HEK293T (cell line): ENCODE measurements around the gene EHBP1.
"Not testable (repeated sequence)": the region's sequence is repeated elsewhere in the genome, so short reads cannot be mapped to it uniquely, and the experiment has no call there.

Source experiments
- CTCF ChIA-PET: fragments of 350-600 bp; formaldehyde crosslinking; extraction: SDS; loops from one replicate; lab custom pipeline; 2021; ENCODE audit warnings: antibody characterized with exemption, inconsistent platforms; lab: Yijun Ruan, JAX
- POLR2A ChIA-PET: fragments of 350-600 bp; formaldehyde crosslinking; extraction: SDS; loops from one replicate; lab custom pipeline; 2020; ENCODE audit warnings: antibody characterized with exemption, inconsistent platforms; lab: Yijun Ruan, JAX
- DNase-seq: peaks from one replicate; pipeline ENCODE4 v3.0.0; 2012; ENCODE audit warnings: mixed read lengths; ENCODE audit errors: extremely low spot score
- ARNT ChIP-seq: fragments of 450-650 bp; IDR thresholded peaks from 2 replicates; pipeline ENCODE4 v1.6.1; 2017; ENCODE audit warnings: mild to moderate bottlenecking
- BHLHE40 ChIP-seq: fragments of 450-650 bp; IDR thresholded peaks from 2 replicates; pipeline ENCODE4 v1.6.1; 2016; ENCODE audit warnings: mild to moderate bottlenecking, moderate library complexity, borderline replicate concordance
- CTBP1 ChIP-seq: fragments of 450-650 bp; IDR thresholded peaks from 2 replicates; pipeline ENCODE4 v1.6.1; 2016; ENCODE audit warnings: borderline replicate concordance
- ELF4 ChIP-seq: fragments of 450-650 bp; IDR thresholded peaks from 2 replicates; pipeline ENCODE4 v1.6.1; 2017; ENCODE audit warnings: antibody characterized with exemption
- FOXA1 ChIP-seq: fragments of 450-650 bp; IDR thresholded peaks from 2 replicates; pipeline ENCODE4 v1.6.1; 2016; ENCODE audit warnings: mild to moderate bottlenecking
- FOXK2 ChIP-seq: fragments of 450-650 bp; IDR thresholded peaks from 2 replicates; pipeline ENCODE4 v1.6.1; 2016; ENCODE audit warnings: mild to moderate bottlenecking
- FOXM1 ChIP-seq: fragments of 450-650 bp; IDR thresholded peaks from 2 replicates; pipeline ENCODE4 v1.6.1; 2017; ENCODE audit warnings: mild to moderate bottlenecking, borderline replicate concordance
- HDGF ChIP-seq: fragments of 450-650 bp; IDR thresholded peaks from 2 replicates; pipeline ENCODE4 v1.6.1; 2017; ENCODE audit warnings: antibody characterized with exemption, borderline replicate concordance
- L3MBTL2 ChIP-seq: fragments of 450-650 bp; conservative IDR thresholded peaks from 2 replicates; pipeline ENCODE4 v1.6.1; 2016; ENCODE audit warnings: mild to moderate bottlenecking
- LEF1 ChIP-seq: fragments of 450-650 bp; IDR thresholded peaks from 2 replicates; pipeline ENCODE4 v1.6.1; 2017; ENCODE audit warnings: mild to moderate bottlenecking, borderline replicate concordance
- NFRKB ChIP-seq: fragments of 450-650 bp; IDR thresholded peaks from 2 replicates; pipeline ENCODE4 v1.6.1; 2016; ENCODE audit warnings: mild to moderate bottlenecking, moderate library complexity
- SP1 ChIP-seq: fragments of 450-650 bp; IDR thresholded peaks from 2 replicates; pipeline ENCODE4 v1.6.1; 2017
- SUZ12 ChIP-seq: fragments of 450-650 bp; IDR thresholded peaks from 2 replicates; pipeline ENCODE4 v1.6.1; 2016; ENCODE audit warnings: mild to moderate bottlenecking
- TARDBP ChIP-seq: fragments of 450-650 bp; IDR thresholded peaks from 2 replicates; pipeline ENCODE4 v1.6.1; 2016
- ZNF384 ChIP-seq: fragments of 450-650 bp; IDR thresholded peaks from 2 replicates; pipeline ENCODE4 v1.6.1; 2016
- TF ChIP-seq, protein P1 (sequence below): fragments of 450-650 bp; IDR thresholded peaks from 2 replicates; pipeline ENCODE4 v1.6.1; 2016

EHBP1 gene

GRCh38 chr2:62706721-62707521 lies 1.4 kb downstream of the EHBP1 start:
- no peak for DNase-seq
- TF ChIP-seq ELF4, result no peak
- POLR2A ChIA-PET, result no interaction called here
- CTCF ChIA-PET, result interaction anchor here (0.5 kb wide), 1 partner anchor 188 kb away, joined by 3 read pairs; no protein-coding TSS in a partner anchor

DNA sequence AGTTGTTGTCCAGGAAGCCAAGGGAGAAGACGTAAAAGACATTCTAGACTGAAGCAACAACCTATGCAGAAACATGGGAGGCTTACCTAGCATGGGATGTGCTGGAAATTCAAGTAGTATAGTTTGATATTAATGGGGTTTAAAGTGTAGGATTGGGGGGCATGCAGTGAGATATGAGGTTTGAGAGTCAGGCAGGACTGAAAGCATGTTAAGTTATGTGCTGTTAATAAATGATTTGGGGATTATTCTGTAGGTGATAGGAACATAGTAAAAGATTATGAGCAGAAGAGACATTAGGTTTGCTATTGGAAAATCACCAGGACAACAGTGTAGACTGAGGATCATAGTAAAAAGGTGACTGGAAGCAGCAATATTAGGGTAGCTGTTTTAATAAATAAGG lies 3.2 kb downstream of the EHBP1 start:
- ChIA-PET CTCF (no interaction called here), POLR2A (no interaction called here)
- DNase-seq, result no peak
- TF ChIP-seq L3MBTL2 (no peak), NFRKB (no peak), SUZ12 (no peak), SP1 (no peak), HDGF (no peak), FOXK2 (no peak), CTBP1 (no peak), ELF4 (no peak), FOXM1 (no peak), ZNF384 (no peak), TARDBP (no peak), BHLHE40 (no peak), LEF1 (no peak), ARNT (no peak), FOXA1 (no peak)
- TF ChIP-seq, protein P1, sequence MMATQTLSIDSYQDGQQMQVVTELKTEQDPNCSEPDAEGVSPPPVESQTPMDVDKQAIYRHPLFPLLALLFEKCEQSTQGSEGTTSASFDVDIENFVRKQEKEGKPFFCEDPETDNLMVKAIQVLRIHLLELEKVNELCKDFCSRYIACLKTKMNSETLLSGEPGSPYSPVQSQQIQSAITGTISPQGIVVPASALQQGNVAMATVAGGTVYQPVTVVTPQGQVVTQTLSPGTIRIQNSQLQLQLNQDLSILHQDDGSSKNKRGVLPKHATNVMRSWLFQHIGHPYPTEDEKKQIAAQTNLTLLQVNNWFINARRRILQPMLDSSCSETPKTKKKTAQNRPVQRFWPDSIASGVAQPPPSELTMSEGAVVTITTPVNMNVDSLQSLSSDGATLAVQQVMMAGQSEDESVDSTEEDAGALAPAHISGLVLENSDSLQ, result no peak

- ChIA-PET CTCF (no interaction called here), POLR2A (no interaction called here)
- TF ChIP-seq SUZ12, result no peak
- TF ChIP-seq LEF1, result no peak
- no peak for TF ChIP-seq NFRKB
- no peak for TF ChIP-seq TARDBP
- TF ChIP-seq FOXM1, result no peak
- no peak for TF ChIP-seq FOXA1
- no peak for TF ChIP-seq BHLHE40
- TF ChIP-seq ZNF384, result no peak
- no peak for TF ChIP-seq CTBP1
- no peak for TF ChIP-seq SP1
- TF ChIP-seq FOXK2, result no peak
- no peak for TF ChIP-seq ARNT
- no peak for TF ChIP-seq ELF4
- TF ChIP-seq L3MBTL2, result no peak
- no peak for TF ChIP-seq HDGF
- DNase-seq, result no peak
These were observed 6.5 kb downstream of the EHBP1 start for GRCh38 chr2:62711832-62712494.

GRCh38 chr2:62713196-62713595 lies 7.7 kb downstream of the EHBP1 start:
- DNase-seq, POLR2A ChIA-PET, CTCF ChIA-PET: not testable (repeated sequence)

- ChIA-PET POLR2A (no interaction called here), CTCF (no interaction called here)
- DNase-seq, result no peak
- TF ChIP-seq BHLHE40, result no peak
- TF ChIP-seq TARDBP, result no peak
- no peak for TF ChIP-seq SP1
- TF ChIP-seq FOXA1, result no peak
- TF ChIP-seq, protein P1, result no peak
- TF ChIP-seq FOXM1, result no peak
- no peak for TF ChIP-seq ELF4
- no peak for TF ChIP-seq ZNF384
- no peak for TF ChIP-seq SUZ12
- no peak for TF ChIP-seq ARNT
These were observed 8.3 kb downstream of the EHBP1 start for GRCh38 chr2:62713837-62714236.

GRCh38 chr2:62716768-62717167 lies 11.3 kb downstream of the EHBP1 start:
- CTCF ChIA-PET, result no interaction called here

More at GRCh38 chr2:62716768-62717167, 11.3 kb downstream of the EHBP1 start:
- TF ChIP-seq TARDBP (no peak), ELF4 (no peak), NFRKB (no peak), FOXM1 (no peak), BHLHE40 (no peak), HDGF (no peak), ZNF384 (no peak)
- DNase-seq, result no peak
- POLR2A ChIA-PET, result no interaction called here
